Fibroblast of skin of back (primary cell): ENCODE measurements around the gene GPR84.

Source experiments
- DNase-seq: peaks from one replicate; pipeline ENCODE4 v3.0.0-alpha.2; 2013

GPR84 gene

GRCh38 chr12:54390668-54391551 is 26.6 kb upstream of the GPR84 start:
- DNase-seq: no peak

- DNase-seq: no peak
These were observed 25.9 kb upstream of the GPR84 start for GRCh38 chr12:54390176-54390667.

- no peak for DNase-seq
These were observed 25.4 kb upstream of the GPR84 start for GRCh38 chr12:54389607-54390175.

GRCh38 chr12:54389134-54389508 is 24.8 kb upstream of the GPR84 start:
- no peak for DNase-seq

- no peak for DNase-seq
These were observed 24.2 kb upstream of the GPR84 start for GRCh38 chr12:54388237-54389133.

GRCh38 chr12:54387114-54387467 is 22.8 kb upstream of the GPR84 start:
- DNase-seq: no peak

GRCh38 chr12:54386403-54387113 is 22.3 kb upstream of the GPR84 start:
- no peak for DNase-seq

- DNase-seq: no peak
These were observed 21.1 kb upstream of the GPR84 start for GRCh38 chr12:54385251-54385914.

- no peak for DNase-seq
These were observed 20.3 kb upstream of the GPR84 start, which contains the start of gene ZNF385A for GRCh38 chr12:54384591-54385041. Gene ZNF385A (minus strand): TSS chr12:54384733. CDS start chr12:54384514, 219 bp downstream.

- DNase-seq: peak; percentile 91
These were observed 18.8 kb upstream of the GPR84 start for GRCh38 chr12:54383041-54383609.

- no peak for DNase-seq
These were observed 16.9 kb upstream of the GPR84 start for GRCh38 chr12:54381136-54381535.

- peak; percentile 84 for DNase-seq
These were observed 15.3 kb upstream of the GPR84 start for GRCh38 chr12:54379398-54380201.

GRCh38 chr12:54378796-54379397 is 14.6 kb upstream of the GPR84 start:
- DNase-seq: peak; percentile 65

- no peak for DNase-seq
These were observed 13.7 kb upstream of the GPR84 start for GRCh38 chr12:54377797-54378515.

GRCh38 chr12:54377007-54377406 is 12.7 kb upstream of the GPR84 start:
- no peak for DNase-seq

GRCh38 chr12:54376596-54376995 is 12.3 kb upstream of the GPR84 start:
- DNase-seq: no peak

- no peak for DNase-seq
These were observed 10.9 kb upstream of the GPR84 start for GRCh38 chr12:54375259-54375579.

GRCh38 chr12:54374562-54375258 is 10.4 kb upstream of the GPR84 start:
- no peak for DNase-seq
